ENCODE data around the gene TMEM151A.

- TF ChIP-seq CTCF (conservative IDR thresholded peaks at IDR 0.05 in 1 of 2, IDR thresholded peaks at IDR 0.05 in 1 of 2; ENCODE audit: low read depth in 1 of 2, low read length in 2 of 2) (no peak), EZH2 (IDR thresholded peaks at IDR 0.05; ENCODE audit: low read length, missing control alignments) (no peak)
These were observed 45.6 kb downstream of the TMEM151A start for GRCh38 chr11:66337103-66337899.

All from fibroblast of lung (primary cell).